ENCODE data around the gene ZNF175.

DNA sequence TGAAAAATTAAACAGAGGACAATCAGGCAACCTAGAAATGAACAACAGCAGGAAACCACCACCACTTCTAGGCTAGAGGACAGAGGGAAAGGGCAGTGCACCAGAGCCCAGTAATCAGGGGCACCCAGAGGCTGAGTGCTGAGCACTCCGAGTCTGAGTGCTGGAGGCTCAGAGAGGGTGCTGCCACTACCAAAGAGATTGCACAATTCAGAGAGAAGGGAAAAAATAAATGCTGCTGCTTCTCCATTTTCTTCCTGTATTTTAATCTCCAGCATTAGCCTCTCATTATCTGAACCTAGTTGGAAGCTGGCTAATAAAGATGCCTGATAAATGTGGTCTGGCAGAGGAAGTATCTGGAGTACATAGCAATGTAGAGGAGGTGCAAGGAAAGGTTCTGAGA, 11.8 kb upstream of the ZNF175 start:
- TF ChIP-seq CREB1 (IDR thresholded peaks at IDR 0.05) = no peak
- TF ChIP-seq CREB1 (CRISPR knock-in tag; IDR thresholded peaks at IDR 0.05) = no peak
- TF ChIP-seq NFIC (IDR thresholded peaks at IDR 0.05) = no peak
- TF ChIP-seq, protein P1, sequence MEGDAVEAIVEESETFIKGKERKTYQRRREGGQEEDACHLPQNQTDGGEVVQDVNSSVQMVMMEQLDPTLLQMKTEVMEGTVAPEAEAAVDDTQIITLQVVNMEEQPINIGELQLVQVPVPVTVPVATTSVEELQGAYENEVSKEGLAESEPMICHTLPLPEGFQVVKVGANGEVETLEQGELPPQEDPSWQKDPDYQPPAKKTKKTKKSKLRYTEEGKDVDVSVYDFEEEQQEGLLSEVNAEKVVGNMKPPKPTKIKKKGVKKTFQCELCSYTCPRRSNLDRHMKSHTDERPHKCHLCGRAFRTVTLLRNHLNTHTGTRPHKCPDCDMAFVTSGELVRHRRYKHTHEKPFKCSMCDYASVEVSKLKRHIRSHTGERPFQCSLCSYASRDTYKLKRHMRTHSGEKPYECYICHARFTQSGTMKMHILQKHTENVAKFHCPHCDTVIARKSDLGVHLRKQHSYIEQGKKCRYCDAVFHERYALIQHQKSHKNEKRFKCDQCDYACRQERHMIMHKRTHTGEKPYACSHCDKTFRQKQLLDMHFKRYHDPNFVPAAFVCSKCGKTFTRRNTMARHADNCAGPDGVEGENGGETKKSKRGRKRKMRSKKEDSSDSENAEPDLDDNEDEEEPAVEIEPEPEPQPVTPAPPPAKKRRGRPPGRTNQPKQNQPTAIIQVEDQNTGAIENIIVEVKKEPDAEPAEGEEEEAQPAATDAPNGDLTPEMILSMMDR (IDR thresholded peaks at IDR 0.05 in 2 of 3, conservative IDR thresholded peaks at IDR 0.05 in 1 of 3; ENCODE audit: insufficient read depth in 2 of 3, low read depth in 1 of 3, low read length in 3 of 3) = no peak

All from K562 (cell line).